HG02798 (cell line): Measurements from ENCODE around the gene CALHM1.
A peak's percentile ranks its signal among the peaks of the same experiment; 100 is the strongest.

Experiments
- ATAC-seq: cut with Tn5 transposase; IDR thresholded peaks from one replicate; pipeline ENCODE4 v1.9.1; 2021; ENCODE audit warnings: mild to moderate bottlenecking; ENCODE audit not compliant: unreplicated experiment, poor library complexity

Gene CALHM1

GRCh38 chr10:103457176-103457712 is 1.5 kb downstream of the CALHM1 start:
- no peak for ATAC-seq

GRCh38 chr10:103456074-103456660 is 2.5 kb downstream of the CALHM1 start:
- no peak for ATAC-seq

DNA sequence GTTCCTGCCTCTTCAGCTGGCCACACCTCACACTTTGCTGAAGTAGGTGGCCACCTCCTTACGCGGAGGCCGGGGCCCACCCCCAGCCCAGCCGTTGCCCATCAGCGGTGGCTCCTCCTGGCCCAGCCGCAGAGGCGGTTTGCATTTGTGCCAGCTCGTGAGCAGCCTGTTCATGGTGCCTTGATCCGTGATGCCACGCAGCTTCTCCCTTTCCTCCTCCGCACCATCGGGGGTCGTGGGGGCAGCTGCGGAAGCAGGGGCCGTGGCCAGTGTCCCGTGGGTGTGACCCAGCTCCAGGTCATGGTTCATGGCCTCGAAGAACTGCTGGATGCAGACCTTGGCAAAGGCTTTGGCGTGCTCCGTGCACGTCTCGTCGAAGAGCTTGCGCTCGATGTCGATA is 3.5 kb downstream of the CALHM1 start:
- no peak for ATAC-seq

DNA sequence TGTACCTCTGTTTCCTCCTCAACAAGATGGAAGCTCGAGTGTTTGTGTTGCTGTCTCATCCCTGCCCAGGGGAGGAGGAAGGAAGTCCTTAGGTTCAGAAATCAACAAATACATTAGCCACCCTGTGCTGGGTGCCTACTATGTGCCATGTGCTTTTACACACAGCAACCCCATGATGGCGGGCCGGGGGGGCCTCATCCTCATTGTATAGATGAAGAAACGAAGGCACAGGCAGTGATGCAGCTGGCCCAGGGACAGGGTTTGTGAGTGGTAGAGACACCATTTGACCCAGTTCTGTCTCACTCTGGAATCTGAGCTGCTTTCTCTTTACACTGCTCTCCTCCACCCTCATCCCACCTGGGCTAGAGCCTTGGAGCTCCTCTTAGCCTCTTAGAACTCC is 4.7 kb downstream of the CALHM1 start:
- no peak for ATAC-seq

GRCh38 chr10:103452506-103453230 is 6.0 kb downstream of the CALHM1 start:
- no peak for ATAC-seq

DNA sequence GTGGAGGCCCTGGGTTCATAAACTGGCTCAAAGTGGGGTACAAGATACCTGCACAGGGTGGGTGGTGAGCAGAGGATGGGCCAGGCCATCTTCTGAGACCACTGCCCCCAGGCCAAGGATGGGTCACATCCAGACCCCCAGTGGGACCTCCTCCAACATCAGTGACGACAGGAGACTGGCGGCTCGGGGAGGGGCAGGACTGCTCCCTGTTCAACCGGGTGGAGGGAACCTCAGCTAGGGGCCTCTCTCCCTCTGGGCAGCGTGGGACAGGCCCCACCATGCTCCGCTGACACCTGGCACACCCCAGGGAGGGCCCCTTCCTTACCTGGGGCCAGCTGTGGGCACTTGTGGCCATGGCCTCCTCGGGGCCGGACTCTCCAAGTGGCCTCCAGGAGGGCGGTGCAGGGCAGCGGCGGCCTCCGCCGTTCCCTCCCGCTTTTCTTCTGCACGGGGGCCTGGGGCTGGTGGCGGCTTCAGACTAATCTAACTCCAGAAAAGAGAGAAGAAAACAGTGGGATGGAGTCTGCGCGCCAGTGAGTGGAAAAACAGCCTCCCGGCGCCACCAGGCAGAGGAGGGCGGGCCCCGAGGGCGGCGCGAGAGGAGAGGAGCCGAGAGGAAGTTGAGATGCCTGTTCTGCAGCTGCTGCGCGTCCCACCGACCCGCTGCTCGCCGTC is 6.7 kb downstream of the CALHM1 start, which contains the start of gene CALHM2:
Gene CALHM2 (minus strand): TSS at position 540 of the 675 bp plus-strand sequence. CDS start 2,429 bp downstream, outside the sequence.
- peak; percentile 77 for ATAC-seq

- no peak for ATAC-seq
Observed at GRCh38 chr10:103451091-103451813, 7.4 kb downstream of the CALHM1 start.

- ATAC-seq: no peak
Observed at GRCh38 chr10:103450201-103450695, 8.5 kb downstream of the CALHM1 start.

GRCh38 chr10:103449208-103450144 is 9.2 kb downstream of the CALHM1 start:
- ATAC-seq: no peak

GRCh38 chr10:103448746-103449145 is 10.0 kb downstream of the CALHM1 start:
- no peak for ATAC-seq

DNA sequence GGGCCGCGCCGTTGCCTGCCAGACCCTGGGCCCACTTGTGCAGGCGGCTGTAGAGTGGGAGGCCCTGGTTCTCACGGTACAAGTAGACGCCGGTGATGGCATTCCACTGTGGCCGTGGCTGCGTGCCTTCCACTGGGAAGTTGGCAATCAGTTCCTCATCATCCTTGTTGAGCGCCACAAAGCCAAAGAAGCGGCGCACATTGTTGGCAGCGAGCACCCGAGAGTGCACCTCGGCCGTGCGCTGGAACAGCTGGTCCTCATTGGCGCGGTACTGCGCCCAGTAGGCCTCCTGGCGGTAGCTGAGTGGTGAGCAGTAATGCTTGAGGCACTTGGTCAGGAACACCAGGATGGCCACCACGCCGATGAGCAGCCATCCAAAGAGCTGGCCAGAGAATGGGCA is 11.5 kb downstream of the CALHM1 start:
- ATAC-seq: no peak

GRCh38 chr10:103445767-103446567 is 12.7 kb downstream of the CALHM1 start:
- ATAC-seq: no peak

DNA sequence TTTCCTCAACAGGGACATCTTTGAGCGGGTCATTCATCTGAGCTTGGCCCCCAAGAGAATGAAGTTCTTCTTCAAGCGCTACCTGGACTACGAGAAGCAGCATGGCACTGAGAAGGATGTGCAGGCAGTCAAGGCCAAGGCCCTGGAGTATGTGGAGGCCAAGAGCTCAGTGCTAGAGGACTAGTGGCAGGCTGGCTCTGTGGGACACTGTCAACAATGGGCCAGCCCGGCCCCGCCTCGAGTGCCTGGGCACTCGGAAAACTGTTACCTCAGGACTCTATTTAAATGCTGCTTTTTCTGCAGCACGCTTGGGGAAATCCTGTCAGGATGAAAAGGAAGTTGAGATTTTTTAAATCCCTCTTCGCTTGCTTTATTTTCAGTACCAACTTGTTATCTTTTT is 13.3 kb downstream of the CALHM1 start:
- ATAC-seq: no peak

DNA sequence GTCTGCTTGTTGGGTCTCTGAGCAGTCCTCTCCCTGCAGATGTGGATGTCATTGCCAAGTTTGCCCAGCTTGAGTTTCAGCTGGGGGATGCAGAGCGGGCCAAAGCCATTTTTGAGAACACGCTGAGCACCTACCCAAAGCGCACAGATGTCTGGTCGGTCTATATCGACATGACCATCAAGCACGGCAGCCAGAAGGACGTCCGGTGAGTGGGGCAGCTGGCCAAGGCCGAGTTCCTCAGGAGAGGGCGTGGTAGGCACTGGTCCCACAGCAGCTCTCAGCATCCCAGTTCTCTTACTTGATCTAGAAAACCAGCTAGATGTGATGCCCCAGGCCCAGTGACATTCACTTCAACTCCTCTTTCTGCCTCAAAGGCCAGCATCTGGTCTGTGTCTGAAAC is 14.2 kb downstream of the CALHM1 start:
- ATAC-seq: no peak

DNA sequence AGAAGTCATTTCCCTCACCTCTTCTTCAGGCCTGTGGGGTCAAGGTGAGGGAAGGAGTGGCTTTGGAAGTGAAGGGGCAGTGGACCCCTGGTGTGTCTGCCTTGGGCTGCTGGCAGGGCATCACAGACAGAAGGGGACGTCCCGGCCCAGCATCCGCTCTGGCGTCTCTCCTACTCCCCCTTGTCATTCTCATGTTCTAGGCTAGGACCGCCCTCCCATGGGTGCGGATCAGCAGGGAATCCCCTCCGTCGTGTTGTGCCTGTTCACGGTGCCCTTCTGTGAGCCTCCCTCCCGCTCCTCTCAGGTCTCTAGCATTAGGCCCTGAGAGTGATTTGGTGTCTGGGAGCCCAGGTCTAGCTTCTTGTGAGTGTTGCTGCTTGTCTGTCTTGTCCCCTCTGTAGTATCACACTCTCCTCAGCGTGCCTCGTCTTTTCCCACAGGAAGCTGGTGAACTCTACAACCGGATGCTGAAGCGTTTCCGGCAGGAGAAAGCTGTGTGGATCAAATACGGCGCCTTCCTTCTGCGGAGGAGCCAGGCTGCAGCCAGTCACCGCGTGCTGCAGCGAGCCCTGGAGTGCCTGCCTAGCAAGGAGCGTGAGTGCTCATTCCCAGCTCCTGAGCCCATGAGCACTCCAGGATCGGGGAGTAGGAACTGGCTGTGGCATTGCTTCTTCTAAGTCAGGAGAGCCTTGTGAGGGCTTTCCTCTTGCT is 15.1 kb downstream of the CALHM1 start:
- ATAC-seq: no peak

GRCh38 chr10:103442031-103442461 is 16.7 kb downstream of the CALHM1 start:
- ATAC-seq: no peak

GRCh38 chr10:103441611-103442010 is 17.1 kb downstream of the CALHM1 start:
- no peak for ATAC-seq

- no peak for ATAC-seq
Observed at GRCh38 chr10:103441206-103441605, 17.5 kb downstream of the CALHM1 start.
